ENCODE results near the gene ZMYND15. TPM values are rescaled to one million over a fixed set of nuclear protein-coding genes. Genes with fewer than 3 reads are reported as not detected.

Gene ZMYND15
- total RNA-seq, 2 experiments from 2014 or later = 0.10 TPM; not detected in 1

DNA sequence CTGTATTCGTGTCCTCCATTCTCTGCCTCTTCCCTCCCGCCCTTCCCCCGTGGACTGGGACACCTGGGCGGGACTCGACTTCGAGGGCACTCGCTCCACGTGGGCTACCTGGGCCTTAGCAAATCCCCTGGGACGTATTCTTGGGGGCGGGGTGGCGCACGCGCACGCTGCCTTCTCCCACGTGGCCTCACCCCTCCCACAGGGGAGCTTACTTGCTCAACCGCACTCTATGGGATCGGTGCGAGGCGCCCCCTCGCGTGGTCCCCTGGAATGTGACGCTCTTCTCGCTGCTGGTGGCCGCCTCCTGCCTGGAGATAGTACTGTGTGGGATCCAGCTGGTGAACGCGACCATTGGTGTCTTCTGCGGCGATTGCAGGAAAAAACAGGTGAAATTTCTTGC lies 43.0 kb downstream of the ZMYND15 start:
- ChIA-PET CTCF (interaction anchor here (0.7 to 1.4 kb wide), 2 partner anchors 72 to 102 kb away, joined by 3 to 7 read pairs; partner anchors contain the start of gene ARRB2), POLR2A (interaction anchor here (0.8 kb wide), 1 partner anchor 51 kb away, joined by 3 read pairs; no protein-coding TSS in a partner anchor)
- H3K27me3 Mint-ChIP-seq = peaks cover 67% of the 10 kb centered on the region
- no peaks in the 10 kb centered on the region for H3K9me3 Mint-ChIP-seq
- no peaks in the 10 kb centered on the region for H3K36me3 Mint-ChIP-seq (ENCODE audit: low read depth)
- no peak overlapping the region for H3K4me3 Mint-ChIP-seq
- H3K4me1 Mint-ChIP-seq = peaks cover 24% of the 10 kb centered on the region
- peak; percentile 32 for DNase-seq
- no peak overlapping the region for H3K27ac Mint-ChIP-seq

DNA sequence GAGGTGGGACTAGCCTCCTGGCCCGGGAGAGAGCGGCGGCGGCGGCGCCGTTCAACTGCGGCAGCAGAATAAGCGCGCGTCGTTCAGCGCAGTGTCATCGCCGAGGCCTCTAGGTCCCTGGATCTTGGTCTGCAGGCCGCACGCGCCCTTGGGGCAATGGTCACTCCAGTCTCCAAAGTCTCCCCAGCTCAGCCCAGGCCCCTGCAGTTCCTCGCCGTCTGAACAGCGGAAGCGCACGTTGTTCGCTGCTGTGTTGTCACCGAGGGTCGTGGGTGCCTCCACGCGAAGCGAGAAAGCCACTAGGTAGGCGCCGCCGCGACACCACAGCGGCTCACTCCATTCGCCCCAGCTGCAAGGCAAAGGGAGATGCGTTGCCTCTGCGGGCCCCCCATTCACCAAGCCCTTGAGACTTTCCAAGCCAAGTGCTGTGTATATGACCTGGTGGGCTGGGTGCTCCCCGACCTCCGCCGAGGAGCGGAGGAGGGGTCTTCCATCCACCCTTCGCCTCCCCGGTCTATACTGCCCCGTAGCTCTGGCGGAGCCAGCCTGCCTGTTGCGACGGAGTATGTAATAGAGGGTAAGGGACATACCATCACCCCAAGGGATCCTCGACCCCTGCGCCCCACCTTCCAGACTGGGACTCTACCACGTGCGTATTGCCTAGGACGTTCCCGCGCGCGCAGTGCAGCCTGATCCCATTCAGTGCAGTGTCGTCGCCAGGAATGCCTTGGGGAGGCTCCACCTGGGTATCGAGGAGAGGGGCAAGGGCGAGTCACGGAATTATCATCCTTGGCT lies 45.9 kb downstream of the ZMYND15 start:
- ChIA-PET POLR2A (interaction anchor here (1.0 to 1.7 kb wide), 4 partner anchors 13 to 113 kb away, joined by 3 to 6 read pairs (median 4); partner anchors contain the start of genes C17orf107, PLD2 and TM4SF5), CTCF (interaction anchor here (2.0 kb wide), 1 partner anchor 75 kb away, joined by 7 read pairs; the partner anchor contains the start of gene ARRB2)
- Mint-ChIP-seq H3K4me3 (no peak overlapping the region), H3K27ac (no peak overlapping the region), H3K9me3 (no peaks in the 10 kb centered on the region), H3K27me3 (peaks cover 59% of the 10 kb centered on the region), H3K36me3 (ENCODE audit: low read depth) (no peaks in the 10 kb centered on the region), H3K4me1 (peaks cover 32% of the 10 kb centered on the region)
- no peak for DNase-seq

GRCh38 chr17:4786106-4786511 lies 46.5 kb downstream of the ZMYND15 start, which contains the start of gene VMO1:
Gene VMO1, minus strand, starts transcription at chr17:4786364. Its CDS starts 12 bp downstream, at chr17:4786352.
- ChIA-PET POLR2A (interaction anchor here (1.0 to 1.7 kb wide), 6 partner anchors 10 to 75 kb away, joined by 3 to 7 read pairs (median 4); partner anchors contain the start of genes PLD2, PSMB6 and TM4SF5), CTCF (interaction anchor here (0.8 to 2.0 kb wide), 6 partner anchors 10 to 105 kb away, joined by 3 to 7 read pairs (median 3); partner anchors contain the start of genes ARRB2, MED11, PSMB6 and TM4SF5)
- no peaks in the 10 kb centered on the region for H3K9me3 Mint-ChIP-seq
- H3K4me3 Mint-ChIP-seq = no peak within 1 kb of the TSS
- no peaks in the 10 kb centered on the region for H3K36me3 Mint-ChIP-seq (ENCODE audit: low read depth)
- peaks cover 56% of the 10 kb centered on the region for H3K27me3 Mint-ChIP-seq
- no peak for DNase-seq
- peaks cover 37% of the 10 kb centered on the region for H3K4me1 Mint-ChIP-seq
- H3K27ac Mint-ChIP-seq = no peak within 1 kb of the TSS

DNA sequence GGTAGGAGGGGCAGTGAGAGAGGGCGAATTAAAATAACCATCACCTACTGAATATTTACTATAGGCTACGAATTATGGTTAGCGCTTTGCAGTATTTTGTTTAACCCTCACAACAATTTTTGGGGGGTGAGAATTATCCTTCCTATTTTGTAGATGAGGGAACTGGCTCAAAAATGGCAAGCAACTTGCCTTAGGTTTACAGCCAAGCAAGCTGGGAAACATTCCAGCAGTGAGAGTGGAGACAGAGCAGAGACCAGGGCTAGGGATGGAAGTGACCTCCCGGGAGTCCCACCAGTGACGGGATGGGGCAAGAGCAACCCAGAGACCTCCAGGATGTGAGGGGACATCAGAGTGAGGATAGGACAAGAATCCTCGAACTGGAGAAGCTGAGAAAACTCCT lies 46.9 kb downstream of the ZMYND15 start:
- Mint-ChIP-seq H3K4me1 (peaks cover 40% of the 10 kb centered on the region), H3K36me3 (ENCODE audit: low read depth) (no peaks in the 10 kb centered on the region), H3K4me3 (no peak overlapping the region), H3K27me3 (peaks cover 56% of the 10 kb centered on the region), H3K9me3 (no peaks in the 10 kb centered on the region), H3K27ac (no peak overlapping the region)
- ChIA-PET POLR2A (interaction anchor here (1.0 to 1.7 kb wide), 6 partner anchors 9 to 75 kb away, joined by 3 to 7 read pairs (median 4); partner anchors contain the start of genes PLD2, PSMB6 and TM4SF5), CTCF (interaction anchor here (0.8 to 2.0 kb wide), 7 partner anchors 7 to 105 kb away, joined by 3 to 7 read pairs (median 3); partner anchors contain the start of genes ARRB2, MED11, PSMB6 and TM4SF5)
- no peak for DNase-seq

GRCh38 chr17:4788159-4788806 lies 48.6 kb downstream of the ZMYND15 start:
- CTCF ChIA-PET = interaction anchor here (1.3 to 2.0 kb wide), 4 partner anchors 9 to 78 kb away, joined by 3 to 9 read pairs (median 6); partner anchors contain the start of genes ARRB2 and TM4SF5
- POLR2A ChIA-PET = interaction anchor here (2.8 kb wide), 1 partner anchor 12 kb away, joined by 12 read pairs; no protein-coding TSS in a partner anchor
- peaks cover 37% of the 10 kb centered on the region for H3K4me1 Mint-ChIP-seq
- no peaks in the 10 kb centered on the region for H3K36me3 Mint-ChIP-seq (ENCODE audit: low read depth)
- DNase-seq = no peak
- no peak overlapping the region for H3K27ac Mint-ChIP-seq
- peaks cover 49% of the 10 kb centered on the region for H3K27me3 Mint-ChIP-seq
- H3K4me3 Mint-ChIP-seq = peak overlapping the region; percentile 41
- no peaks in the 10 kb centered on the region for H3K9me3 Mint-ChIP-seq

GRCh38 chr17:4788807-4789700 lies 49.4 kb downstream of the ZMYND15 start, which contains the start of gene GLTPD2:
Gene GLTPD2, plus strand, starts transcription at chr17:4788964. Its CDS starts 48 bp downstream, at chr17:4789012.
- no peaks in the 10 kb centered on the region for H3K36me3 Mint-ChIP-seq (ENCODE audit: low read depth)
- H3K27ac Mint-ChIP-seq = peak within 1 kb of the TSS; percentile 45
- H3K4me3 Mint-ChIP-seq = peak within 1 kb of the TSS; percentile 48
- peaks cover 37% of the 10 kb centered on the region for H3K4me1 Mint-ChIP-seq
- no peaks in the 10 kb centered on the region for H3K9me3 Mint-ChIP-seq
- POLR2A ChIA-PET = interaction anchor here (0.7 to 2.8 kb wide), 16 partner anchors 11 to 646 kb away, joined by 3 to 33 read pairs (median 8); partner anchors contain the start of genes ARRB2, C17orf107, CYB5D2 and PELP1
- CTCF ChIA-PET = interaction anchor here (0.7 to 2.5 kb wide), 26 partner anchors 9 to 290 kb away, joined by 3 to 24 read pairs (median 6); partner anchors contain the start of genes ARRB2, C17orf107, CAMTA2 and MED11
- no peak for DNase-seq
- peaks cover 43% of the 10 kb centered on the region for H3K27me3 Mint-ChIP-seq

DNA sequence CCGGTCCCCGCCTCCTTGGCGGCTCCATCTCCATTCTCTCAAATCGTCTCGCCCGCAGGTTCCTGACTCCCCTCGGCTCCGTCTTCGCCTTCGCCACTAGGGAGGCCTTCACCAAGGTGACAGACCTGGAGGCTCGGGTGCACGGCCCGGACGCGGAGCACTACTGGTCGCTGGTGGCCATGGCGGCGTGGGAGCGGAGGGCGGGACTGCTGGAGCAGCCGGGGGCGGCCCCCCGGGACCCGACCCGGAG lies 50.0 kb downstream of the ZMYND15 start:
- Mint-ChIP-seq H3K27me3 (peaks cover 37% of the 10 kb centered on the region), H3K36me3 (ENCODE audit: low read depth) (no peaks in the 10 kb centered on the region), H3K9me3 (no peaks in the 10 kb centered on the region), H3K4me1 (peaks cover 36% of the 10 kb centered on the region), H3K4me3 (peak overlapping the region; percentile 48), H3K27ac (peak overlapping the region; percentile 45)
- POLR2A ChIA-PET = interaction anchor here (0.7 to 2.8 kb wide), 24 partner anchors 9 to 647 kb away, joined by 3 to 33 read pairs (median 4); partner anchors contain the start of genes ARRB2, C17orf107, CYB5D2 and PELP1
- CTCF ChIA-PET = interaction anchor here (0.7 to 2.5 kb wide), 29 partner anchors 9 to 290 kb away, joined by 3 to 24 read pairs (median 7); partner anchors contain the start of genes ARRB2, C17orf107, CAMTA2 and CHRNE
- no peak for DNase-seq

DNA sequence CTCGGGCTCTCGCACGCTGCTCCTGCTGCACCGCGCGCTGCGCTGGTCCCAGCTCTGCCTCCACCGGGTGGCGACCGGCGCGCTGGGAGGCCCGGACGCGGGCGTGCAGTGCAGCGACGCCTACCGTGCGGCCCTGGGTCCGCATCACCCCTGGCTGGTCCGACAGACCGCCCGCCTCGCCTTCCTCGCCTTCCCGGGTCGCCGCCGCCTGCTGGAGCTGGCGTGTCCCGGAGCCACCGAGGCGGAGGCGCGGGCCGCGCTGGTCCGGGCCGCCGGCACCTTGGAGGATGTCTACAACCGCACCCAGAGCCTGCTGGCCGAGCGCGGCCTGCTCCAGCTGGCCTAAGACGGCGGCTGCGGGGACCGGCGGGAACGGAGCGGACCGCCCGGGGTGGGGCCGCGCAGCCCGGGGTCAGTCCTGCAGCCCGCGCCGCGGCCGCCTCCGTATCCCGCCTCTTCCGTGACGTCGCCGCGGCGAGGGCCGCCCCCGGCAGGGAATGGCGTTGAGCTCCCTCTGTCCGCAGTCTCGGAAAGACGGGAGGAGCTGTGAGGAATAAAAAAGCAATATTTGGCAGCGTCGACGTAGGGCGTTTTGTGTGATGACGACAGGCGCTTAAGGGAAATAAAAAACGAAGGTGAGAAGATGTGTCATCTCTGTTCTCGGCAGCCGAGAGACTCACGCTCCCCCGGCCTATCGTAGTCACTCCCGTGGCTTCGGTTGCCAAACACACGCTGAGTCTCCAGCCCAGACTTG lies 50.5 kb downstream of the ZMYND15 start:
- H3K4me1 Mint-ChIP-seq = peaks cover 34% of the 10 kb centered on the region
- no peaks in the 10 kb centered on the region for H3K9me3 Mint-ChIP-seq
- H3K27ac Mint-ChIP-seq = peak overlapping the region; percentile 89
- peak; percentile 85 for DNase-seq
- ChIA-PET CTCF (interaction anchor here (0.6 to 2.5 kb wide), 37 partner anchors 9 to 289 kb away, joined by 3 to 24 read pairs (median 5); partner anchors contain the start of genes ARRB2, C17orf107, C17orf114 and CAMTA2), POLR2A (interaction anchor here (0.6 to 2.8 kb wide), 29 partner anchors 9 to 647 kb away, joined by 3 to 33 read pairs (median 4); partner anchors contain the start of genes ARRB2, C17orf107, CYB5D2 and PELP1)
- H3K27me3 Mint-ChIP-seq = peaks cover 35% of the 10 kb centered on the region
- no peaks in the 10 kb centered on the region for H3K36me3 Mint-ChIP-seq (ENCODE audit: low read depth)
- H3K4me3 Mint-ChIP-seq = peak overlapping the region; percentile 87

DNA sequence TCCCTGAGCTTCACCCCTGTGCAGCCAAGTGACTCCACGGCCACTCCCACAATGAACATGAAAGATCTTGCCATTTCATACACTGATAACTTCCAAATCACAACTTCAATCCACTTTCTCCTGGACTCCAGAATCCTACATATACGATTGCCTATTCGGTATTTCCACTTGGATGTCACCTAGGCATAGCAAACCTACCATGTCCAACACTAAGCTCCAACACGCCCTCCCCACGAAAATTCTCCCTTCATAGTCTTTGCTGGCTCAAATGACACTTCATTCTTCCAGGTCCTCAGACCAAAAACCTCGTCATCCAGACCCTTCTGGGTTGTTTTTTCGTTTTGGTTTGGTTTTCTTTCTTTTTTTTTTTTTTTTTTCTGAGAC lies 51.1 kb downstream of the ZMYND15 start:
- Mint-ChIP-seq H3K36me3 (ENCODE audit: low read depth) (no peaks in the 10 kb centered on the region), H3K27ac (peak overlapping the region; percentile 89), H3K4me3 (peak overlapping the region; percentile 87), H3K27me3 (peaks cover 30% of the 10 kb centered on the region), H3K4me1 (peaks cover 32% of the 10 kb centered on the region), H3K9me3 (no peaks in the 10 kb centered on the region)
- DNase-seq = no peak
- ChIA-PET POLR2A (interaction anchor here (0.7 to 2.8 kb wide), 24 partner anchors 9 to 648 kb away, joined by 3 to 33 read pairs (median 4); partner anchors contain the start of genes ARRB2, C17orf107, CYB5D2 and PELP1), CTCF (interaction anchor here (0.6 to 2.5 kb wide), 33 partner anchors 8 to 252 kb away, joined by 3 to 24 read pairs (median 6); partner anchors contain the start of genes ARRB2, C17orf107, C17orf114 and CAMTA2)

GRCh38 chr17:4795168-4795567 lies 55.5 kb downstream of the ZMYND15 start:
- Mint-ChIP-seq H3K27ac (peak overlapping the region; percentile 91), H3K9me3 (no peaks in the 10 kb centered on the region), H3K4me3 (peak overlapping the region; percentile 98), H3K27me3 (peaks cover 2% of the 10 kb centered on the region), H3K36me3 (ENCODE audit: low read depth) (peaks cover 16% of the 10 kb centered on the region), H3K4me1 (peaks cover 29% of the 10 kb centered on the region)
- ChIA-PET POLR2A (no interaction called here), CTCF (no interaction called here)
- DNase-seq = no peak

All from activated CD4-positive, alpha-beta memory T cell treated with anti-CD3 and anti-CD28 coated beads, Interleukin-2, amount 10 ng/mL, durations not matched to agents 7 days and 5 days (primary cell).